Medulla oblongata (tissue), 1 donor: ENCODE results near the gene TTC32.
"Not testable (repeated sequence)": the region's sequence is repeated elsewhere in the genome, so short reads cannot be mapped to it uniquely, and the experiment has no call there.

ENCODE experiments used
- DNase-seq: peaks from one replicate; pipeline ENCODE4 v3.0.0-alpha.2; 2015; ENCODE audit errors: extremely low spot score

The TTC32 gene

DNA sequence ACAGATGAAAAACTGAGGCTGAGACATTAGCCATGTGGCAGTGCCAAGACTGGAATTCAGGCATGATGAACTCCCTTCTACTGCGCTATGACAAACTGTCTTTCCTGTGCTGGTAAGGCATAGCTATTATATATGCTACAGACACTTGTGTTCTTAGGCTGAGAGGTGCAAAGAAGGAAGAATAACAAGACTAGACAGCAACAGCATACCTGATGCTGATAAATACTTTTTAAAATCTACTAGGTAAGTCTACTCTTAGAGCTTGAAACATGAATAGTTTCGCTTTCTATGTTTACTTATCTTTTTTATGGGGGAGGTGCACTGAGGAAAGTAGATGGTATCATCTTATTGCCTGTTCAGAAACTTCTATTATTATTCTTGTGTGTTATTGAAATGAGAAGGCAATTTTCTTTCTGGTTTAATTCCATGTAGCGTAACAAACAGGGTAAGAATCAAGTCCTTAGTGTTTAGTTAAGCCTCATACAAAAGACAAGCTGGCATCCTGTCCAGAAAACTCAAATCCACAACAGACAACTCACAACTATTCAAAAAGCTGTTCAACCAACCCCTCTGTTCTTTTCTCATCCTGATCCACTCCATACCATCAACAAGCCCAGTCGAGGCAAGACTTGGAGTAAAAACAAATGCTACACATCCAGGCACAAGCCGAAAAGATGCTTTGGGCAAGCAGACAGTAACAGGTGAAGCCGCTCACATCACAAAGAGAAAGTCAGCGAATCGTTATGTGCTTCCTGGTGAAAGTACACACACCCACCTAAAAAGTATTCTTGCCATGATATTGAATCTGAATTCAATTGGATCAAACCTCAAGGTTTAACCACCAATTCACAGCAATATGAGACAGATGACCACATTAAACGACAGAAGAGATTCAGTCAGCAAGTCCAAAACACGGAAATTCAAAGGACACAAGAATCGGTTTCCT, 1.5 kb downstream of the TTC32 start:
- peak; percentile 24 for DNase-seq

DNA sequence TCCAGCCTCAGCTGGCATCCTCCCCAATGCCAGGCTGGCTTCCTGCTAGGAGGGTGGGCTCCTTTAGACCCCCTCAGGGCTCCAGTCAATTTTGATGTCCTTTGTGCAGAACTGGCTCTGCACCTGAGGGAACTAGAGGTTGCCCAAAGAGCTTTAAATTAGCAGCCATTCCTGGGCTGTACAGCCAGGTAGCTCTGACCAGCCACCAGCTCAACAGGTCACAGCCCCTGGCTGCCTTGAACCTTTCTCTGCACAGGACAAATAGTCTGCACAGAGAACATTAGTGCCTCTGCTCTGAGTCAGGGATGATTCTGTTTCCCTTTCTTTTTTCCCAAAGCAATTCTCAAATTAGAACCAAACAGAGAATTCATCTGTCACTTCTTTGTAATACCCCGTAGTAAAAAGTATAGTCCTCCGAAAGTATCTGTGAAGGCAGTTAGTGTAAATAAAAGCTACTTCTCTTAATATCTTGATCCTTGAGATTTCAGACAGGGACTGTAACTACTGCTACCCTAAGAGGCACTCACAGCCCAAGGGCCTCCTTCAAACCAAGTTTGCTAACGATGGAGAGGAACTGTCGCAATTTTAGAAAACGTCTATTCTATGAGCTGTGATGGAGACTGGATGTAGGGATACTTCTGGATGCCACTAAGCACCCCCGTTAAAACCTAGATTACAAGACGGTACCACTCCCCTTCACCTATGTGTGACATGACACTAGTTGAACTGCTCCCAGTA, 3.0 kb downstream of the TTC32 start:
- DNase-seq = no peak

DNA sequence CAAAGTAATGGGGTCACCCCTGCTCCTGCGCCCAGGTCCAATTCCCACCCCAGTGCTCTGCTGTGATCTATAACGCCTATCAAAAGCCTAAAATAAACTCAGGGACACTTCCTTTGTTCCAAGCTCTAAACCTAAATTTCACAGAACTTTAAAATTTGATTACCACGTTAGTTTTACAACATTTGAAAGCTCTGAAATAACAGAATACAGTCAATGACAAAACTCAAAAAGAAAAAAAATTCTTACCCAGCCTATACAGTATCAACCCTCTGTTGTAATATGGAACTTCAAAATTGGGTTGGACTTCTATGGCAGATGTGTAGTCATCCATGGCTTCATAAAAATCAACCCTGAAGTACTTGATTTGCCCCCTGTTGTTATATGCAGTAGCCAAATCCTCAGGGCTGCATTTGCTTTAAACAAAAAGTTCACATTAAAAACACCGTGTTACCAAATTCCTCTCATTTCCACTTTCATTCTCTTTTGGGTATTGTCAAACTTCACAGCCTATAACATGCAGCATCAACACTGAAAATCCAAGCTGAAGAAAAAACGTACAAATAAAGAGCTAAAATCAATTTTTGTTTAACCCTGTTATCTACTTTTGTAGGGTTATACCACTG, 4.0 kb downstream of the TTC32 start:
- DNase-seq = no peak

DNA sequence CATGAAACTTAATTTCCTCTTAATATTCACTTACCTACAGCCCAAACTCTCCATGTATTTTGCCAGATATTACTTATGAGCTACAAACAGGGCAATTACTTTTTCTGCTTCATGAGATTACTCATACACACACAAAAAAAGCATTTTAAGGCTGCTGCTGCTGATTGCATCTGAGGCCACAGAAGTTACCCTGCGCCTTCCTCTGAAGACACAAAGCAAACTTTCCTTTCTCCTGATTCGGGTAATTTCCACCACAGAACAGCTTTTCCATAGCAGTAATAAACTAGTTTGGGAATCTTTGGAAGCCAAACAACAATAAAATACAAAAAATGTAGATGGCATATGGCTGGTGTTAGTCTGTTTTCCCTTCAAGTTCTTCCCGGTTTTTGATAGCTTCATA, 6.2 kb downstream of the TTC32 start:
- DNase-seq = no peak

DNA sequence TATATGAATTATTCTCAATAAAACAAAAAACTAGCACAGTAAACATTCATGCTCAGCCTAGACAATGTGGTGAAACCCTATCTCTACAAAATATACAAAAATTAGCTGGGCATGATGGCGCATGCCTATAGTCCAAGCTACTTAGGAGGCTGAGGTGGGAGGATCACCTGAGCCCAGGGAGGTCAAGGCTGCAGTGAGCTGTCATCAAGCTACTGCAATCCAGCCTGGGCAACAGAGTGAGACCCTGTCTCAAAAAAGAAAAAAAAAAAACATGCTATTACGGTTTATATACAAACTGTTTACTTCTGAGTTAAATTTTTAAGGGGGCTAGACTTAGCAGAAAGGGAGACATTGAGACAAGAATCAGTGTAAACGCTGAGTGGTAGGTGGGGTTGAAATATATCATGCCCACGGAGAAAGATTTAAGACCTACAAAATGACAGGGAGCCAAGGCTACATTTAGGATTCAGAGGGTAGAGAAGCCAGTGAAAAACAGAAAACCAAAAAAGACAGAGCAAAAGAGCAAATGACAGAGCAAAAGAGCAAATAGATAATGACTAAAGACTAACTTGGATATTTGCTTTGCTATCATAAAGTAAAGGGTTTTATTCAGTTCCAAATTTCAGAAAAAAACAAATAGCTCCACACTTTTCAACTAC, 7.5 kb downstream of the TTC32 start:
- DNase-seq = no peak

DNA sequence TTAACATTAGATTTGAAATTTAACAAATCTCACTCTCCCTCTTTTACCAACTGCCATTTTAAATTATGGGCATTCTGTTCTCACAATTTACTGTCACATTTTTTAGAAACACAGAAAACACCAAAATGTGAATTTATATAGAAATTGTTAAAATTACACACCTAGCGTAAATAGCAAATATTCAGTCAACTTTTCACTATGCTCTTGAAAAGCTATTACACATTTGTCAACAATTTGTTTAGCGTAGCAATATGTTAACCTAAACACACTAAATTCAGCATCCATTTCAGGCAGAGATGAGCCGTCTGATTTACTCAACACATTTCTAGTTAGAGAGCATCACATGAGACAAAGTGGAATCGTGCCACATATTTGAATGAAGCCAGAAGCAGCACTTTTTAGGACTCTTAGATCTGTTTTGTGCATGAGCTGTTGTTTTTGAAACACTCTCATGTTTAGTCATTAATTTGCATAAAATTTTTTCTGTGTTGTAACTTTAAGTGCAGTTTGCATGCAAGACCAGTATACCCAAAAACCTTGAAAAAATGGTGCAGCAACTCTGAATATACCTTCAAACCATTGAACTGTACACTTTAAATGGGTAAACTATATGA, 8.2 kb downstream of the TTC32 start:
- no peak for DNase-seq

DNA sequence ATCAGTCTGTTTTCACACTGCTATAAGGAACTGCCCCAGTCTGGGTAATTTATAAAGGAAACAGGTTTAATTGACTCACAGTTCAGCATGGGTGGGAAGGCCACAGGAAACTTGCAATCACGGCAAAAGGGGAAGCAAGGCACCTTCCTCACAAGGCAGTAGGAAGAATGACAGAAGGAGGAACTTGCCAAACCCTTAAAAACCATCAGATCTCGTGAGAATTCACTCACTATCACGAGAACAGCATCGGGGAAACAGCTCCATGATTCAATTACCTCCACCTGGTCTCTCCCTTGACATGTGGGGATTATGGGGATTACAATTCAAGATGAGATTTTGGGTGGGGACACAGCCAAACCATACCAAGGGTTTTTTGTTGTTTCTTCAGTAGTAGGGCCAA, 9.8 kb downstream of the TTC32 start:
- DNase-seq = not testable (repeated sequence)

DNA sequence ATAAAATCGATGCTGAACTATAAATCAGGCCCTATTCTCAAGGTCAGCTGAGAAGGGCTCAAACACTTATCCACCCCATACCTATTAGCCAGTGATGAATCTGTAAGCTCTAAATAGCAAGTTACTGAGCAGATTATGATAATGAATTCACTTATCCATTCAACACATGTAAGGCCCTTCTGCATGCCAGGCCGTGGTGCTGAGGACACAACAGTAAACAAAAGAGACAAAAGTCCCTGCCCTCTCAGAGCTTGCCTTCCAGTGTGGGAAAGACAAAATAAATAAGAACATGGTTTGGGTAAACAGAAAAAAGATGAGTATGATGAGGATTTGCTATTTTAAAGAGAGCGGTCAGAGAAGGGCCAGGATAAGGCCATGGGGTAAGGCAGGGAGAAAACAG, 11.7 kb downstream of the TTC32 start:
- DNase-seq = no peak

DNA sequence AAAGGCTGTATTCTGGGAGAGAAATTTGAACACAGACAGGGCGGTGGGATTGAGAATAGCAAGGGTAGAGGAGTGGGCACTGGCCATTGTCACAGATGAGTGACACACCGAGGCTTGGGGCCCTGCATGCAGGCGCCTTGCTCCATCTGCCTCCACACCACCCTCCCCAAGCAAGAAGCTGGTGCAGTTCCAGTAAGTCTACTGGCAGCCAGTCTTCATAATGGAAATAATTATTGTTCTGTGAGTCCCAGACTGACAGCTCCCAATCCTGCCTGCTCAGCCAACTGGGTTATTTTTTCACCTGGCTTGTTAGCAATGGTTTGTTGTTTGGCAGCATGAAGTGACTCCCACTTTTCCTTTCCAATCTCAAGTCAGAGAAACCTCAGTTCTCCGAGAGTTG, 13.0 kb downstream of the TTC32 start:
- DNase-seq = no peak

DNA sequence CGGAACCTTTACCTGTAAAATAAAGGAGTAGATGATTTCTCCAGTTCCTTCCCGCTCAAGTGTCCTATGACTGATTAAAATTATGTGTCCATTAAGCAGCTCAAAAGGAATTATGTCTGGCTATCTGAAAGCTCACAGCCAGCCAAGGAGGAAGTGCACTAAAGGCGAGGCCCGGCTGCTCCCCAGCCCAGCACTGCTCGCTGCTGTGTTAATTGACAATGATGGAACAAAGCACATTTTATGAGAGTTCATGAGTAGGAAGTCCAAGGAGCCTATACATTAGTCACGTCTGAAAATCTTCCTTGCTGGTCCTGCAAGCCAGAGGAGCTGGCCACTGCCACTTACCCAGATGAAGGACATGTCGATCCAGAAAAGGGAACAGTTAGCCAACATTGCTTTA, 14.3 kb downstream of the TTC32 start:
- no peak for DNase-seq

DNA sequence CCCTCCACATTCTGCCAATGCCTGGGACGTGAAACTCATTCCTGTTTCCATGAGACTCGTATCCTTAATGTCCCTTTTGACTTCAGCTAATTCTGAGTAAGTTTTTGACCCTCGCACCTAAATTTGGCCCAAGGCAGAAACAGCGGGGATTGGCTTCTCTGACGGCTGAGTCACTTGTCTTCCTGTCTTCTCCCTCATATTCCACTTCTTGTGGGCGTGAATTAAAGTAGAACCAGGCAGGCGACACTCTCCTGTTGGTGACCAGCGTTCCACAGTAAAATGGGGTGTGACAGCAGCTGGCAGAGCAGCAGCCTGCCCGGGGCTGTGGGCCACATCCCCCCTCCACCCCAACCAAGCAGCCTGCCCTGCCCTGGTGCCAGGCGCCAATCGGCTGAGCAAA, 15.5 kb downstream of the TTC32 start:
- DNase-seq = no peak

DNA sequence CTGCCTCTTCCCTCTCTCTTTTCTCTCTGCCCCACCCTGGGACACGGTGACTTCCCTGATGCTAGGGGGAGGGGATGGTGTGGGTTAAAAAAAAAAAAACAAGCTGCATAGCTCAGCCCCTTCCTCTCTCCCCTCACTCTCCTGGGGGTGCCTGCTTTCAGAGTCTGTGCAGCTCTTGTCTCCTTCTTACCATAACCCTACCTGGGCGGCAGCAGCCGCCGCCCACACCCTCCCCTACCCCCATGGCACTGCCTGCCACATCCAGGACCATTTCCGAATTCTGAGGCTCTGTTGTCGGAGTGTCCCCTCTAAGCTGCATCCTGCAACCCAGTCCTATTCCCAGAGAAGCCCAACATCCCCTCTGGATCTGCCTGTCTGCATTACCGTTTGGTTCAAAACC, 16.0 kb downstream of the TTC32 start:
- no peak for DNase-seq

DNA sequence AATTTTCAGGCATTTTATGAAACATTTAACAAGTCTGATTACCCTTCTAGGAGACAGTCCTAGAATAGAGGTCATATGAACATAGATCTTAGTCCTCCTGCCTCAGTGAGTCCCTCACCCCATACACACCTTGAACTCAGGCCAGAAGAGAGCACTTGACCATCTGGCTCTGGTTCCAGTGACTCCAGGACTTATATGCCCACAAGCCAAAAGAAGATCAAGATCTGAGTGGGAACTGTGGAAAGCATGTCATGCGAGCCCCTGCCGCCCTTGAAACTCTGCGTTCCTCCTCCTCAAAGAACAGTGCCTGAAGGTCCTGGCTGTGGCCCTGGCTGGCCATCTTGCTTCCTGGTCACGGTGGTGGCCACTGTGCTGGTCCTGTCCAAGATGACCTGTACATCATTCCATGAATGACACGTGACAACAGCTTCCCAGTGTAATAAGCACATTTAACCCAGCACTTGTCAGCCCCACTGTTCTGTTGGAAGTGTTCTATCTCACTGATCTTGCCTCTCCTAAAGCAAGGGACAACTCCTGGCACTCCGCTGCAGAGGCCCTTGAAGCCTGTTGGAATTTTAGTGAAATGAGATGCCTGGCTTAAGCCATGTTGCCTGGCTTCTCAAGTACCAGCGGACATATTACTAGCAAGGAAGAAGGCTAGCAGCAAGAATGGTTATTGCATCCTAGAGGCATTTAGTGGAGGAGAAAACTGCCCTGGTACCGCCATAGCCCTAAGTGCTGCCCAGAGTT, 17.6 kb downstream of the TTC32 start:
- DNase-seq = no peak

DNA sequence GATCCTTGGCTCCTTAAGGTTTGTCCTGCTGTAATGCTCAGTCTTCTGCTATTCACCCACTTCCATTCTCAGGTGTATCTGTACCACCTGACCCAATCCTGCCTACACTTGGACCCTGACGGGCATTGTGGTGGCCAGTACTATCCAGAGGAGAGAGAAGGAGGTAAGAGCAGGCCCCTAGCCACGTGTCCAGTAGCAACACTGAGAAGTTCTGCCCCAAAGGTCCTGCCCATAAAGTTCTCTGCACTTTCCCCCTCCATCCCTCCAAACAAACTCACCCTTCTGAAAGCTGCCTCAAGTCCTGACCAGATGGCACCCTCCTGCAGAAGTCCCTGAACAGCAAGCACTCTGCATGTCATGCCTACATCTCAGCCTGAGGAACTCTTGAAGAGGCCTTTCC, 18.3 kb downstream of the TTC32 start:
- DNase-seq = no peak

DNA sequence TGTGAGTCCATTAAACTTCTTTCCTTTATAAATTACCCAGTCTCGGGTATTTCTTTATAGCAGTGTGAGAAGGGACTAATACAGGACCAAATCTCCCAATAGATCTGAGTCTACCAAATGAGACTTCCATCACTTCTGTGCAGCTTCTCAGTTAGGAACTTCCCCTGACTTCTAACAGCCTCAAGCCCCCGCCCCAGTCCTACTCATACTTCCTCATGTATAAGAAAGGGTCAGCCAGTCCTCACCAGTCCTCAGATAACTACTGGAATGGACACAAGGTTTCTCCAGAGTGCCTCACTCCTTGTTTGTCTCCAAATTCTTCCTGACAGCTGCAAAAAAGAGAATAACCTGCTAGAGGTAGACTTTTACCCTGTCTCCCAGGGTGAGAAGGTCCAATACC, 19.5 kb downstream of the TTC32 start:
- no peak for DNase-seq

DNA sequence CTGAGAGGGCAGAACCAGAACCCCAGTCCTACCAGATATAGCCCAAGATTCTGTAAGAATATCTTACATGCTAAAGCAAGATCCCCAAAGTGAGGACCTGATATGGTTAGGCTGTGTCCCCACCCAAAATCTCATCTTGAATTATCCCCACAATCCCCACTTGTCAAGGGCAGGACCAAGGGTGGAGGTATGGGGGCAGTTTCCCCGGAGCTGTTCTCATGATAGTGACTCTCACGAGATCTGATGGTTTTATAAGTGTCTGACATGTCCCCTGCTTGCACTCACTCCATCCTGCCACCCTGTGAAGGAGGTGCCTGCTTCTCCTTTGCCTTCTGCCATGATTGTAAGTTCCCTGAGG, 19.9 kb downstream of the TTC32 start:
- DNase-seq = no peak

DNA sequence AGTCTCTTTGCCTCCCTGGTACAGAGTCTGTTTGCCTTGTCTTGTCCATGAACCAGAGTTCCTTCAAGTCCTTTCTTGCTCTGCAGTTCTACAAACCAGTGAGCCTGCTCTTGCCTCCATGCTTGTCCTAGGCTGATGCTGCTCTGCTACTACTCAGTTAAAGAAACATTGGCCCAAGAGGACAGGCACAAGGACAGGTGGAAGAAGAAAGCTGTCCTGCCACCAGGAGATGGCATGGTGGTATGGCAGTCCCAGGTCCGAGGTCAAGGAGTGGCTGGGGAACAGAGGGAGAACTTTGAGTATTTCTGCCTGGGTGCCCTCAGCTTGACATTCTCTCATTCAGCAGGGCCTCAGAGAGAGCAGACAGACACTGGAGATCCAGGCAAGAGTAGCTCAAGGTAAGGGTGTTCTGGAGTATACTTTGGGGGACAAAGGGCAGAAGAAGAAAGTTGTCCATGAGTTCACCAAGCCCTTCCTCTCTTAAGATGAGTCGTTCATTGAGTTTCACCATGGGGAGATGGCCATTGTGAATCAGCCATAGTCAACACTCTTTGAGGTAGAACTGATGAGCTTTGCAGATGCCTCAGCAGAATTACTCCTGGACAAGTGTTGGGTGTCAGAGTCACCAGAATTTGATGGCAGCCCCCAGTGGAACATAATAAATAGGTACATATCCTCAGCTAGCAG, 20.4 kb downstream of the TTC32 start:
- DNase-seq = no peak

DNA sequence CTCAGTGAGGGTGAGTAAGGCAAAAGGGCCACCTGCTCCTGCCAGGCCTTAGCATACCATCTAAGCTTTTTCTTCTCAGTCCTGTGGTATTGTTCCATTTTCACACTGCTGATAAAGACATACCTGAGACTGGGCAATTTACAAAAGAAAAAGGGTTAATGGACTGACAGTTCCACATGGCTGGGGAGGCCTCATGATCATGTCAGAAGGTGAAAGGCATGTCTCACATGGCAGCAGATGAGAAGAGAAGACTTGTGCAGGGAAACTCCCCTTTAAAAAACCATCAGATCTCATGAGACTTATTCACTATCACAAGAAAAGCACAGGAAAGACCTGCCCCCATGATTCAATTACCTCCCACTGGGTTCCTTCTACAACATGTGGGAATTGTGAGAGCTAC, 21.6 kb downstream of the TTC32 start:
- DNase-seq = not testable (repeated sequence)

DNA sequence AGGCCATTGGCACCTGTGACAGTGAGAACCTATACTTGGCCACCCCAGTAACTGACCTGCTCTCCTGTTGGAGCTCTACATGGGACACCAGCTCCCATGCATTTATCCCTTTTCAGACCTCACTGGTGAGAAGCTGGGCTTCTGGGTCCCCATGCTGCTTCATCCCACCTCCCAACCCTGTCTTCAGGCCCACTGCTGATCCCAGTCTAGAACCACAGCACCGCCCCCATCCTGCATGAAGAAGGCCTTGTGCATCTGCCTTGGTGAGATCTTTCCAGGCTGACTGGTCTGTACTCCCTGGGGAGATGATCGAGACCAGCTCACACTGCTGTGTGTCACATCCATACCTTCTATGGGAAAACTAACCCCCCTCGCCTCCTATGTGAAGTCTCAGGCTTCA, 22.7 kb downstream of the TTC32 start:
- no peak for DNase-seq

DNA sequence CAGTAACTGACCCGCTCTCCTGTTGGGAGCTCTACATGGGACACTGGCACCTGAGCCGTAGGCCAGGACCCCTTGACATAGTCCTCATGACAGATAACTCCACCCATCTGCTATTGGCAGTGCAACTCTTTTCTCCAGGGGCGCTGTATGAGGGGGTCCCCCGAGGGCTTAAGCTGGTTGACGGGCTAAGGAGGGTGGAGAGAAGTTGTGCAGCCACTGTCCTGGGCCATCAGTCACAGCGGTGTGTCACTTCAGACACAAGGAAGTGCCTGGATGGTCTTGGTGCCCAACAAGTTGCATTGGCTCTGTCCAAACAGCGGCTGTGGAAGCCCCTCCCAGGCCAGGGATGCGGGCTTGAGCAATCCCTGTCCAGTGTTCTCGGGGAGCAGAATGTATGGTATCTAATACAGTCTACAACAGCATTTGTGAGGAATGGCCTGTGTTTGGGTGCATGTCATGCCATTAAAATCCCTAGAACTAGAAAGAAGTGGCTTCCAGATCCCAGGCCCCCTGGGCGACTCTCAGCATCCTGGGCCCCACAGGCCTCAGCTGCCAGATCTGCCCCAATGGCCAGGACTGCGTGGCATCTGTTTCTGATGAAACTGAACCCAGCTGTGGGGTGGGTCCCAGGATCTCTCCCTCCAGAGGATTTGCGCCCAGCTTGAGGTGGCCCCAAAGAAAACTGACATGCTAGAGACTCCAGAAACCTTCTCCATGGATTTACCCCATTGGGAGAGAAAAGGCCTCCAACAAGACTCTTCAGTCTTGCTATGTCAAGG, 23.3 kb downstream of the TTC32 start:
- DNase-seq = no peak
